Effector memory CD4-positive, alpha-beta T cell (primary cell): ENCODE data around the gene ETV6.

Experiments used
- DNase-seq, 3 donors: peaks; one replicate each; pipeline ENCODE4 v3.0.0-alpha.2; 2020
- H3K27ac ChIP-seq: 2 replicates; pipeline ENCODE4 v1.7.0; 2013; ENCODE audit warnings: mild to moderate bottlenecking, low read length, moderate library complexity; ENCODE audit not compliant: insufficient read depth, poor library complexity, severe bottlenecking
- H3K27me3 ChIP-seq: replicated peaks from 2 replicates; pipeline ENCODE4 v1.7.0; 2013; ENCODE audit warnings: mild to moderate bottlenecking, low read length; ENCODE audit not compliant: insufficient read depth, control insufficient read depth, poor library complexity, severe bottlenecking
- H3K36me3 ChIP-seq: 2 replicates; pipeline ENCODE4 v1.7.0; 2013; ENCODE audit warnings: mild to moderate bottlenecking, low read length, moderate library complexity; ENCODE audit not compliant: control insufficient read depth, insufficient read depth
- H3K4me1 ChIP-seq: 2 replicates; pipeline ENCODE4 v1.7.0; 2013; ENCODE audit warnings: low read length, mild to moderate bottlenecking; ENCODE audit not compliant: control insufficient read depth, insufficient read depth, poor library complexity, severe bottlenecking
- H3K4me3 ChIP-seq: 2 replicates; pipeline ENCODE4 v1.7.0; 2013; ENCODE audit warnings: low read length, low read depth, mild to moderate bottlenecking; ENCODE audit not compliant: insufficient read depth, poor library complexity, severe bottlenecking
- H3K9me3 ChIP-seq: 2 replicates; pipeline ENCODE4 v1.7.0; 2013; ENCODE audit warnings: mild to moderate bottlenecking, low read length, moderate library complexity; ENCODE audit not compliant: control insufficient read depth

ETV6 gene

GRCh38 chr12:11741434-11742092 is 92.1 kb downstream of the ETV6 start:
- Histone ChIP-seq H3K27ac (no peak overlapping the region), H3K4me1 (no peaks in the 10 kb centered on the region)
- DNase-seq: no peak

GRCh38 chr12:11743423-11744409 is 94.2 kb downstream of the ETV6 start:
- no peak overlapping the region for H3K27ac ChIP-seq
- H3K4me3 ChIP-seq: no peak overlapping the region
- DNase-seq: no peak
- H3K9me3 ChIP-seq: no peaks in the 10 kb centered on the region
- H3K4me1 ChIP-seq: no peaks in the 10 kb centered on the region
- H3K36me3 ChIP-seq: no peaks in the 10 kb centered on the region
- no peaks in the 10 kb centered on the region for H3K27me3 ChIP-seq

More at GRCh38 chr12:11741434-11742092, 92.1 kb downstream of the ETV6 start:
- no peak overlapping the region for H3K4me3 ChIP-seq
- no peaks in the 10 kb centered on the region for H3K27me3 ChIP-seq
- H3K36me3 ChIP-seq: no peaks in the 10 kb centered on the region
- H3K9me3 ChIP-seq: no peaks in the 10 kb centered on the region

GRCh38 chr12:11744410-11744801 is 94.9 kb downstream of the ETV6 start:
- no peaks in the 10 kb centered on the region for H3K36me3 ChIP-seq
- no peaks in the 10 kb centered on the region for H3K9me3 ChIP-seq
- H3K27ac ChIP-seq: no peak overlapping the region
- no peak overlapping the region for H3K4me3 ChIP-seq
- no peaks in the 10 kb centered on the region for H3K4me1 ChIP-seq
- no peak for DNase-seq
- H3K27me3 ChIP-seq: no peaks in the 10 kb centered on the region

- H3K4me1 ChIP-seq: no peaks in the 10 kb centered on the region
- DNase-seq: no peak
- H3K4me3 ChIP-seq: no peak overlapping the region
- H3K9me3 ChIP-seq: no peaks in the 10 kb centered on the region
- no peak overlapping the region for H3K27ac ChIP-seq
- H3K27me3 ChIP-seq: no peaks in the 10 kb centered on the region
- H3K36me3 ChIP-seq: no peaks in the 10 kb centered on the region
These were observed 95.6 kb downstream of the ETV6 start for GRCh38 chr12:11745113-11745512.

- Histone ChIP-seq H3K27ac (no peak overlapping the region), H3K4me3 (no peak overlapping the region), H3K27me3 (no peaks in the 10 kb centered on the region), H3K36me3 (no peaks in the 10 kb centered on the region), H3K9me3 (no peaks in the 10 kb centered on the region), H3K4me1 (no peaks in the 10 kb centered on the region)
- no peak for DNase-seq
These were observed 96.7 kb downstream of the ETV6 start for GRCh38 chr12:11746024-11746771.

- Histone ChIP-seq H3K4me1 (no peaks in the 10 kb centered on the region), H3K27me3 (no peaks in the 10 kb centered on the region), H3K27ac (no peak overlapping the region), H3K4me3 (no peak overlapping the region), H3K9me3 (no peaks in the 10 kb centered on the region), H3K36me3 (no peaks in the 10 kb centered on the region)
- DNase-seq: no peak
These were observed 97.7 kb downstream of the ETV6 start for GRCh38 chr12:11746940-11747716.

GRCh38 chr12:11747969-11748368 is 98.5 kb downstream of the ETV6 start:
- no peak for DNase-seq
- H3K4me1 ChIP-seq: no peaks in the 10 kb centered on the region
- no peak overlapping the region for H3K27ac ChIP-seq

GRCh38 chr12:11748903-11749302 is 99.4 kb downstream of the ETV6 start:
- Histone ChIP-seq H3K9me3 (no peaks in the 10 kb centered on the region), H3K27ac (no peak overlapping the region), H3K36me3 (peaks cover 9% of the 10 kb centered on the region), H3K4me3 (no peak overlapping the region), H3K4me1 (no peaks in the 10 kb centered on the region), H3K27me3 (no peaks in the 10 kb centered on the region)
- no peak for DNase-seq

More at GRCh38 chr12:11747969-11748368, 98.5 kb downstream of the ETV6 start:
- Histone ChIP-seq H3K36me3 (peaks cover under 1% of the 10 kb centered on the region), H3K9me3 (no peaks in the 10 kb centered on the region), H3K27me3 (no peaks in the 10 kb centered on the region), H3K4me3 (no peak overlapping the region)

GRCh38 chr12:11749943-11750690 is 100.6 kb downstream of the ETV6 start:
- DNase-seq: no peak
- Histone ChIP-seq H3K4me3 (no peak overlapping the region), H3K36me3 (peaks cover 17% of the 10 kb centered on the region), H3K27ac (no peak overlapping the region), H3K4me1 (no peaks in the 10 kb centered on the region), H3K27me3 (no peaks in the 10 kb centered on the region), H3K9me3 (no peaks in the 10 kb centered on the region)
